Suppressor macrophage treated with lipopolysaccharide for 4 hours (primary cell): ENCODE results near the gene ETV3.

Experiments used
- DNase-seq: peaks from one replicate; pipeline ENCODE4 v3.0.0-alpha.2; 2020

The ETV3 gene

GRCh38 chr1:157090196-157090647 lies 48.0 kb downstream of the ETV3 start:
- DNase-seq = peak; percentile 96

- DNase-seq = no peak
Measured at GRCh38 chr1:157089789-157090188, 48.4 kb downstream of the ETV3 start.

- DNase-seq = no peak
Measured at GRCh38 chr1:157088607-157089006, 49.6 kb downstream of the ETV3 start.

GRCh38 chr1:157087030-157087429 lies 51.2 kb downstream of the ETV3 start:
- no peak for DNase-seq

- DNase-seq = no peak
Measured at GRCh38 chr1:157086299-157086698, 51.9 kb downstream of the ETV3 start.

GRCh38 chr1:157085421-157085820 lies 52.8 kb downstream of the ETV3 start:
- peak; percentile 76 for DNase-seq

- DNase-seq = no peak
Measured at GRCh38 chr1:157084720-157085119, 53.5 kb downstream of the ETV3 start.

GRCh38 chr1:157081707-157082106 lies 56.5 kb downstream of the ETV3 start:
- DNase-seq = no peak

- DNase-seq = no peak
Measured at GRCh38 chr1:157080714-157081113, 57.5 kb downstream of the ETV3 start.

- DNase-seq = no peak
Measured at GRCh38 chr1:157077394-157077793, 60.8 kb downstream of the ETV3 start.

- DNase-seq = peak; percentile 81
Measured at GRCh38 chr1:157073944-157074685, 64.1 kb downstream of the ETV3 start.
